Vagina (tissue), 2 donors: ENCODE measurements around the gene FRMPD4.

Experiments
- POLR2AphosphoS5 ChIP-seq, 2 donors: sonication (generic); formaldehyde crosslinking; IDR thresholded peaks; one replicate each; pipeline ENCODE4 v1.9.0; 2017; ENCODE audit warnings: antibody characterized with exemption in 2 of 2, mild to moderate bottlenecking in 2 of 2, low read depth in 1 of 2; ENCODE audit not compliant: insufficient read depth in 1 of 2
- TF ChIP-seq, protein P1 (sequence below), 3 experiments: fragments of 450-650 bp in 2 of 3; fragments of 200-600 bp in 1 of 3; sonication (generic) in 1 of 3; IDR thresholded peaks; one replicate each; pipeline ENCODE4 v1.5.1; 2017 to 2019; ENCODE audit warnings: antibody characterized with exemption in 3 of 3, mild to moderate bottlenecking in 2 of 3, moderate library complexity in 2 of 3

DNA sequence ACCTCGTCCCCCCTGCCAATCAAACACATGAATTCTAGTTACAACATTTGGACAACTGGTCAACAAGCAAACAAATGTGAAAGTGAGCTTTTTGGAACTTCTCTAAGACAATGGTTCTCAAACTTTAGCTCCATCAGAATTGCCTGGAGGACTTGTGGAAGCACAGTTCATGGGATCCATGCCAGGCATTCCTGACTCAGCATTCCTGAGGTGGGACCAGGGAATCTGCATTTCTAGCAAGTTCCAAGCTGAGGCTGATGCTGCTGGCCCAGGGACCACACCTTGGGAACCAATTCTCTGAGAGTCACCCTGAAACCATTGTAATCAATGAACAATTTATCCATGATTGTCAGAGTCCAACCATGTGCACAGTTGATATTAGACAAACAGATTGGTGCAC, 609.2 kb downstream of the FRMPD4 start:
- TF ChIP-seq, protein P1, sequence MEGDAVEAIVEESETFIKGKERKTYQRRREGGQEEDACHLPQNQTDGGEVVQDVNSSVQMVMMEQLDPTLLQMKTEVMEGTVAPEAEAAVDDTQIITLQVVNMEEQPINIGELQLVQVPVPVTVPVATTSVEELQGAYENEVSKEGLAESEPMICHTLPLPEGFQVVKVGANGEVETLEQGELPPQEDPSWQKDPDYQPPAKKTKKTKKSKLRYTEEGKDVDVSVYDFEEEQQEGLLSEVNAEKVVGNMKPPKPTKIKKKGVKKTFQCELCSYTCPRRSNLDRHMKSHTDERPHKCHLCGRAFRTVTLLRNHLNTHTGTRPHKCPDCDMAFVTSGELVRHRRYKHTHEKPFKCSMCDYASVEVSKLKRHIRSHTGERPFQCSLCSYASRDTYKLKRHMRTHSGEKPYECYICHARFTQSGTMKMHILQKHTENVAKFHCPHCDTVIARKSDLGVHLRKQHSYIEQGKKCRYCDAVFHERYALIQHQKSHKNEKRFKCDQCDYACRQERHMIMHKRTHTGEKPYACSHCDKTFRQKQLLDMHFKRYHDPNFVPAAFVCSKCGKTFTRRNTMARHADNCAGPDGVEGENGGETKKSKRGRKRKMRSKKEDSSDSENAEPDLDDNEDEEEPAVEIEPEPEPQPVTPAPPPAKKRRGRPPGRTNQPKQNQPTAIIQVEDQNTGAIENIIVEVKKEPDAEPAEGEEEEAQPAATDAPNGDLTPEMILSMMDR (IDR thresholded peaks at IDR 0.05), result no peak
- no peak for TF ChIP-seq POLR2AphosphoS5 (IDR thresholded peaks at IDR 0.05; ENCODE audit: insufficient read depth in 1 of 2, low read depth in 1 of 2)
